Activated T-cell treated with anti-CD3 and anti-CD28 coated beads, Interleukin-2, amount 50 U/mL, for 24 hours (primary cell): ENCODE results near the gene TDRD12.
"Not testable (repeated sequence)": the region's sequence is repeated elsewhere in the genome, so short reads cannot be mapped to it uniquely, and the experiment has no call there.

Source experiments
- DNase-seq: peaks from one replicate; pipeline ENCODE4 v3.0.0-alpha.2; 2020
- H3K27ac Mint-ChIP-seq: 2 replicates; pipeline ENCODE4 v1.8.0; 2020; ENCODE audit warnings: mild to moderate bottlenecking, mixed read lengths
- H3K27me3 Mint-ChIP-seq: 2 replicates; pipeline ENCODE4 v1.8.0; 2020; ENCODE audit warnings: mixed read lengths
- H3K36me3 Mint-ChIP-seq: 2 replicates; pipeline ENCODE4 v1.8.0; 2020; ENCODE audit warnings: low read depth, mixed read lengths
- H3K4me1 Mint-ChIP-seq: 2 replicates; pipeline ENCODE4 v1.8.0; 2020; ENCODE audit warnings: low read depth, mixed read lengths
- H3K4me3 Mint-ChIP-seq: 2 replicates; pipeline ENCODE4 v1.8.0; 2020; ENCODE audit warnings: mild to moderate bottlenecking, moderate library complexity, mixed read lengths
- H3K9me3 Mint-ChIP-seq: 2 replicates; pipeline ENCODE4 v1.8.0; 2020; ENCODE audit warnings: mixed read lengths

The TDRD12 gene

DNA sequence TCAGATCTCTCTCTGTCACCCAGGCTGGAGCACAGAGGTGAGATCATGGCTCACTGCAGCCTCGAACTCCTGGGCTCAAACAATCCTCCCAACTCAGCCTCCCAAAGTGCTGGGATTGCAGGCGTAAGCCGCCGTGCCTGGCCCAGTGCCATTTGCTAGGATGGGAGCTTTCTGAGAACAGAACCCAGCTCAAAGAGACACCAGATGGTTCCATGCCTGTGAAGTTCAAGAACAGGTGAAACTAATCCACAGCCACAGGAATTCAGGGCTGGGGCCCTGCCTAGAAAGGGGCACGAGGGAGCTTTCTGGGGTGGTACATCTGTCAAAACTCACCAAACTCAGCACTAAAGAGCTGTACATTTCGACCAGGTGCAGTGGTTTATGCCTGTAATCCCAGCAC lies 145.8 kb downstream of the TDRD12 start:
- H3K4me3 Mint-ChIP-seq, result no peak overlapping the region
- no peaks in the 10 kb centered on the region for H3K4me1 Mint-ChIP-seq
- no peak overlapping the region for H3K27ac Mint-ChIP-seq
- H3K27me3 Mint-ChIP-seq, result no peaks in the 10 kb centered on the region
- no peaks in the 10 kb centered on the region for H3K36me3 Mint-ChIP-seq
- no peak for DNase-seq
- H3K9me3 Mint-ChIP-seq, result no peaks in the 10 kb centered on the region

DNA sequence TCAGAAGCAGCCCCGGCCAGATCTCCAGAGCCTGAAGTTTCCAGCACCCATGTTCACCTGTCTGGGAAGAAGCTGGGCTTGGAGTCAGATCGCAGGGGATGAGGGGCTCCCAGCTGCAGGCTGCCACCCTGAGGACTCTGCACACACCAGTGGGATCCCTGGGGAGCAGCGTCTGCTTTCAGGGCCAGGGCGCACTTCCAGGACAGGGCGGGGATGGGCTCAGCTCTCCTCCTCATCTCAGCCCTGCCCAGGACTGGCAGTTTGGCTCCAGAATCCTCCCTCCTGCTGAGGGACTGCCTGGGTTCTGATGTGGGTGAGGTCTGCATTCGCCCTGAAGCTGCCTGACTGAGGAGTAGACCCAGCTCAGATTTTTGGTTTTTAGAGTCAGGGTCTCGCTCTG lies 146.5 kb downstream of the TDRD12 start:
- Mint-ChIP-seq H3K4me1 (no peaks in the 10 kb centered on the region), H3K36me3 (no peaks in the 10 kb centered on the region), H3K4me3 (no peak overlapping the region), H3K27me3 (no peaks in the 10 kb centered on the region), H3K9me3 (no peaks in the 10 kb centered on the region), H3K27ac (no peak overlapping the region)
- no peak for DNase-seq

DNA sequence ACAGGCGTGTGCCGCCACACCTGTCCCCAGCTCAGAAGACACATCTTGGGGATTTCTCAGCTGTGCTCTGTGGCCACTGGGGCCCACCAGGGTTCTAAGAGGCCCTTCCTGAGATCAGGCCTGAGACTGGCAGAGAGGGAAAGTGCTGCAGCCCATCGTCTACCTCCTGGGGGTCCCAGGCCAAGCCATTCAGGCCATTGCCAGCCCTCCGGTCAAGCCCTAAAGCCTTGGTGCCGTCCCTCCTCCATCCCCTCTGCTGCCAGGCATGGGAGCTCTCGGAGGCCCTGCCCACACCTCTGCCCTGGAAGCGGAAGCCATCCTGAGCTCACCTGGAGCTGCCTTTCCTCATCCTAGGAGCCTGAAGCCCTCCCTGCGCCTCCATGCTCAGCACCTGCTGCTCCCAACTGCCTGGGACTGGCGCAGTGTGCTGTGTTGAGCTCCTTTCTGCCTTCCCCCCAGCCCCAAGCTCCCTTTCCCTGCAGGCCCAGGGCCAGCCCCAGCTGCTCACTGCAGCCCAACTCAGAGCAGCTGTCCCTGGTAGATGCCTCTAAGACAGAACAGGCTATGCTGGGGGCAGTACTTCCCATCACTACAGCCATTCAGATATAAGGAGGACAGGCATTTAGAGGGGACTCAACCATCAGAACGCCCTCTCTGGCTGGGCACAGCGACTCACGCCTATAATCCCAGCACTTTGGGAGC lies 147.1 kb downstream of the TDRD12 start:
- H3K27me3 Mint-ChIP-seq, result no peaks in the 10 kb centered on the region
- H3K27ac Mint-ChIP-seq, result no peak overlapping the region
- H3K4me3 Mint-ChIP-seq, result no peak overlapping the region
- no peak for DNase-seq
- H3K9me3 Mint-ChIP-seq, result no peaks in the 10 kb centered on the region
- H3K4me1 Mint-ChIP-seq, result no peaks in the 10 kb centered on the region
- no peaks in the 10 kb centered on the region for H3K36me3 Mint-ChIP-seq

DNA sequence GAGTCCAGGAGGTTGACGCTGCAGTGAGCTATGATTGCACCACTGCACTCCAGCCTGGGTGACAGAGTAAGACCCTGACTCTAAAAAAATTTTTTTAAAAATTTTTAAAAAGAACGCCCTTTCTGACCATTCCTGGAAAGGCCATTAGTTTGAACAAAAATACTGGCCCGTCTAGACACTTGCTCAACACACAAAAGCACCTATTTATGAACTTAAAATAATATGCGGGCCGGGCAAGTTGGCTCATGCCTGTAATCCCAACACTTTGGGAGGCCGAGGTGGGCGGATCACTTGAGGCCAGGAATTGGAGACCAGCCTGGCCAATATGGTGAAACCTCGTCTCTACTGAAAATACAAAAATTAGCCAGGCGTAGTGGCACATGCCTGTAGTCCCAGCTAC lies 147.9 kb downstream of the TDRD12 start:
- H3K27ac Mint-ChIP-seq, H3K27me3 Mint-ChIP-seq, DNase-seq, H3K4me3 Mint-ChIP-seq, H3K4me1 Mint-ChIP-seq, H3K9me3 Mint-ChIP-seq, H3K36me3 Mint-ChIP-seq: not testable (repeated sequence)

DNA sequence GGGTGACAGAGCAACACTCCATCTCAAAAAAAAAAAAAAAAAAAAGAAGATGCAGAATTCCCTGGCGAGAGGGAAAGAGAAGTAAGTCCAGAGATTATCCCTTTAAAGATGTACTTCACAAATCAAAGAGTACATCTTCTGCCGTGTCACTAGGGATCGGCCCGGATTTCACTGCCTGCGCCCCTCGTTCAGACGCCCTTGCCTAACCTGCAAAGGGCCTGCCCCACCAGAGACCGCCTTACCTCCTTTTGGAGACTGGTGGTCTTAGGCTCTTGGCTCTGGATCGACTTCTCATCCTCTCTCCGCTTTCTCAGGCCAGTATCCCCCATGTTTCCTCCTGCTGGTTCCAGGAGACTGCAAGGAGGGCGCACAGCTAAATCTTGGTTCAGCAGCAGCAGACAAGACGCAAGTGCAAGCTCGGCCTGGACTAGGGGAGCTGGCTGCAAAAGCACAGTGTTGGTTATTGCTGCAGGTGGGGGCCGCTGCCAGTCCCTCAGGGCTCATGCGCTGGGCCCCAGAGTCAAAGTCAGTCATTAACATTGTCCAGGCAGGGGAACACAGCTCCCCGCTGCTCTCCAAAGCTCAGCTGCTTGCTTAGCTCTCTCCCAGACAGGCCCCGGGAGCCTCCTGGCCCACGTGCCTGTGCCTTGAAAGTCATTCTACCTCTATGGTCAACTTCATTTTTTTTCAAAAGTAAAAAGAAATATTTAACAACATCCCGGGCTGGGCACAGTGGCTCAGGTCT lies 148.8 kb downstream of the TDRD12 start:
- no peaks in the 10 kb centered on the region for H3K9me3 Mint-ChIP-seq

DNA sequence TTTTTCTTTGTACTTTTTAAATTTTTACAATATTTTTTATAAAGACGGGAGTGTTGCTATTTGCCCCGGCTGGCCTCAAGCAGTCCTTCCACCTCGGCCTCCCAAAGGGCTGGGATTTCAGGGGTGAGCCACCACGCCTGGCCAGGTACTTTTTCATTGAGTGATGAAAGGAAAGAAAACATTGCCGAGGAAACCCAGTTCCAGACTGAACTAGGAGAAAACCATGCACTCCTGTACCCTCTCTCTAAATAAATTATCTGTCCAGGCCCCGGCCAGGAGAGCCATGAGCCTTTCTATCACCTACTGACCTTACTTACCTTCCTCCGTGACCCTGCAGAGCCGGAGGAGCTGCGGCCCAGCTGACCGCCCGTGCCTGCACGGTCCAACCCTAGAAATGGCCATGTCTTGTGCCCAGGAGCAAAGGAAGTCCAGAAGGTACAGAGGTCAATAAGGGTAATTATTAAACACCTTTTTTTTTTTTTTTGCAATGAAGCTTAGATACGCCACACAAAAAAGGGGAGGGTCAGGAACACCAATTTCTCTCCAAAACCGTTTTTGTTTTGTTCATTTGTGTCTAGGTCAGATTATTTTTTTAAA lies 149.9 kb downstream of the TDRD12 start, which contains the start of gene SLC7A9:
Gene SLC7A9 (minus strand): TSS at position 399 of the 597 bp plus-strand sequence. CDS start 1,233 bp downstream, outside the sequence.
- no peak within 1 kb of the TSS for H3K4me3 Mint-ChIP-seq
- no peak for DNase-seq
- H3K4me1 Mint-ChIP-seq, result peaks cover 7% of the 10 kb centered on the region
- H3K9me3 Mint-ChIP-seq, result no peaks in the 10 kb centered on the region
- no peaks in the 10 kb centered on the region for H3K27me3 Mint-ChIP-seq
- no peaks in the 10 kb centered on the region for H3K36me3 Mint-ChIP-seq
- no peak within 1 kb of the TSS for H3K27ac Mint-ChIP-seq

More for the DNA sequence above, 148.8 kb downstream of the TDRD12 start:
- no peaks in the 10 kb centered on the region for H3K36me3 Mint-ChIP-seq
- H3K4me1 Mint-ChIP-seq, result peaks cover 2% of the 10 kb centered on the region
- H3K27ac Mint-ChIP-seq, result no peak overlapping the region
- no peak overlapping the region for H3K4me3 Mint-ChIP-seq
- H3K27me3 Mint-ChIP-seq, result no peaks in the 10 kb centered on the region
- no peak for DNase-seq

DNA sequence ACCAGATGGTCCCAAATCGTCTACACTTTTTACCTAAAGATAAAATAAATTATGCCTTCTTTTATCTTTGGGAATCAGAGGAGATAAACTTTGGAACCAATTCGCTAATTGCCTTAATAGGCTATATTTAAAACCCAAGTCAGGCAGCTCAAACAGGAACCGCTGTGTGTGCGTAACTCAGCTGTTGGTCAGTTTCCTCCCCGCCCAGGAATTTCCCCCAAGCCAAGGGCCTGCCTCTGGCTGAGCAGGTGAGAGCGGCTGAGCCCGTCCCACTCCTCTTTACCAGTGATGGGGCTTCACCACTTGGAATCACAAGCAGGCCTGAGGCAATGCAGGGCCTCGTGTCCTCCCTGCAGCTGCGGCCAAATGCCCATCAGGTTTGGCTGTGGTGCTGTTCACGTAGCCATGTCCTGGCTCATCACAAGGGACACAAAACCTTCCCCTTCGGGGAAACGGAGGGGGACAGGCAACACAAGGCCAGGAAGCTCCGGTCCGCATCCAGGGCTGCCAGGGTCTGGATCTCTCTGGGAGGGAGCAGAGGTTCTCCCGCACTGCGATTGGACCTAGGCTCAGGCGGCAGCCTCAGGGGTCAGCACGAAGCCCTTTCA lies 150.5 kb downstream of the TDRD12 start:
- Mint-ChIP-seq H3K36me3 (no peaks in the 10 kb centered on the region), H3K9me3 (no peaks in the 10 kb centered on the region), H3K27me3 (no peaks in the 10 kb centered on the region), H3K4me3 (no peak overlapping the region), H3K4me1 (peaks cover 7% of the 10 kb centered on the region), H3K27ac (no peak overlapping the region)
- DNase-seq, result no peak

DNA sequence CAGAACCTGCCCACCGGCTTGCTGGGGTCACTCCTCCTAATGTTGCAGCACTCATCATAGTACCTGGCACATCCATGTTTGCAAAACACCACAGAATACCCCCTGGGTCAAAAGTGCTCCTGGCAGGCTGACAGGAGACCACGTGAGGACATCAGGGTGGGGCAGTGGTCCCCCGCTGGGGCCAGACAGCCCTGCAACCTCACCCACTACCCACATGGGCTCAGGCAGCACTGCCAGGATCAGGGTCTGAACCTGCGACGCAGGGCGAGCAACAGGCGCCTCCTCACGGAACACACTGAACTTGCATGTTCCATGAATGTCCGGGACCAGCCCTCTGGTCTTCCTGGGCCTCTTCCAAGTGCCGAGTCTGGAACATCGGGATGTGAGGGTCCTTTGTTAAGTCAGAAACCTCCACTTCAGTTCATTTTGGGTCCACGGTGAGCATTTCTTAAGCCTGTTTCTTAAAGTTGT lies 151.4 kb downstream of the TDRD12 start:
- no peak overlapping the region for H3K4me3 Mint-ChIP-seq

DNA sequence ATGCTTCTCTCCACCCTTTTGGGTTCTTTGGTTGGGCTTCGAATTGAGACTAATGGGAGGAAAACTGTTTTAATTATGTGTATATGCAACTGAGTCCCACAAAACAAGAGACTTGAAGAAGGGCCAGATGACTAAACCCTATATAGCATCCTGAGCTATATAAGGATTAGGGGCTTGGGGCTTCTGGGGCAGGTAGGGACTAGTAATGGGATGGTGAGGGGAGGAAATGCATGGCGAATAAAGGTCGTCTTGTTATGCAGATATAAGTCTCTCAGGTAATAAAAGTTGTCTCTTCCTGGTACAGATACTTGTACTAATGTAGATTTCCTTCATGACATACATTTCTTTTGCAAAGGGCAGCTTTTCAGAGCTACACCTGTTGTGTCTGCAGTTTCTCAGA lies 152.8 kb downstream of the TDRD12 start:
- Mint-ChIP-seq H3K36me3 (no peaks in the 10 kb centered on the region), H3K27ac (no peak overlapping the region)

More for the DNA sequence above, 151.4 kb downstream of the TDRD12 start:
- no peaks in the 10 kb centered on the region for H3K9me3 Mint-ChIP-seq
- H3K27ac Mint-ChIP-seq, result no peak overlapping the region
- H3K36me3 Mint-ChIP-seq, result no peaks in the 10 kb centered on the region
- no peaks in the 10 kb centered on the region for H3K27me3 Mint-ChIP-seq
- H3K4me1 Mint-ChIP-seq, result peaks cover 7% of the 10 kb centered on the region
- DNase-seq, result no peak

DNA sequence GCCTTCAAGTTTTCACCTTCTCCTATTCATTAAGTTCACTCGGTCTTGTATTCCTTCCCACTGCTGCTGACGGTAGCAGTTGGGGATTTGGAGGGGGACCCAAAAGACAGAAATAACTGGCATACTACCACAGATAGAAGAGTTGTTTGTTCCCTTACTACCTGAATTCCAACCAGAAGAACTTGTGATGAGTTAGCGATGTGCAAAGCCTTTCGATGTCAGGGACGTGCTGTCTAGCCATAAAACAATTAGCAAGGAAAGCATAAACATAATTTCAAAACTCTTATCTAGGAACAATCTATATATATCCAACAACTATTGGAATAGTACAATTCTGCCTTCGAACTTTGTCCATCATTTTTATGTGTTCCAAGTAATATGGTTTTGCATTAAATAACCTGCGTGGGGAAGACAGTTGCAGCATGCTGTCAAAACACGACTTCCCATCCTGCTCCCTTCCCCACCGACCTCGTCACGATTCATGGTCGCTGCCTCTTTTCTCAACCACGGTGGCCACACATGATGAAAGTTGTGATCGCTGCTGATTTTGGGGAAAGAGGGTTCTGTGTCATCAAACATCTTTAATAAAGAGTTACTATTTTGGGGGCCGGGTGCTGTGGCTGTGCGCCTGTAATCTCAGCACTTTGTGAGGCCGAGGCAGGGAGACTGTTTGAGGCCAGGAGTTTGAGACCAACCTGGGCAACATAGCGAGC lies 153.8 kb downstream of the TDRD12 start:
- DNase-seq, result no peak
- Mint-ChIP-seq H3K27me3 (no peaks in the 10 kb centered on the region), H3K9me3 (no peaks in the 10 kb centered on the region), H3K27ac (no peak overlapping the region), H3K4me1 (peaks cover 7% of the 10 kb centered on the region), H3K4me3 (no peak overlapping the region), H3K36me3 (peaks cover 5% of the 10 kb centered on the region)

More for the DNA sequence above, 152.8 kb downstream of the TDRD12 start:
- H3K9me3 Mint-ChIP-seq, result no peaks in the 10 kb centered on the region
- no peaks in the 10 kb centered on the region for H3K27me3 Mint-ChIP-seq
- no peak overlapping the region for H3K4me3 Mint-ChIP-seq
- H3K4me1 Mint-ChIP-seq, result peaks cover 7% of the 10 kb centered on the region
- no peak for DNase-seq

DNA sequence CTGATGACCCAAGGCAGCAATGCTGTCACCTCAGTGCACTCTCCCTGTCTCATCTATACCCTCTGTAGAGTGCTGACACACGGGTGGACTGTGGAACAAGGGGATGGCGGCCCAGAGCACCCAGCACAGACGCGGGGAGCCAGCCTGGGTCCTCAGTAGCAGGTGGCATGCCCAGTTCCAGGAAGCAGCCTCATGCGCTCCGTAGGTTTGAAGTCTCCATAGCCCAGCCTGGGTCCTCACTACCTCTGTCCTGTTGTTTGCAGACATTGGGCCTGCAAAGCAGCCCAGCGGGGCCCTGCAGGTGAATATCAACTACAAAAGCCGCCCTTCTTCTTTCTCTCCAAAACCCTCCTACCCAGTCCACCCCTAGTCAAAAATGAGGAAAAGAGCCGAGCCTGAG lies 155.0 kb downstream of the TDRD12 start:
- Mint-ChIP-seq H3K4me1 (peaks cover 7% of the 10 kb centered on the region), H3K36me3 (peaks cover 12% of the 10 kb centered on the region), H3K4me3 (no peak overlapping the region), H3K27me3 (no peaks in the 10 kb centered on the region), H3K9me3 (no peaks in the 10 kb centered on the region), H3K27ac (no peak overlapping the region)
- no peak for DNase-seq

DNA sequence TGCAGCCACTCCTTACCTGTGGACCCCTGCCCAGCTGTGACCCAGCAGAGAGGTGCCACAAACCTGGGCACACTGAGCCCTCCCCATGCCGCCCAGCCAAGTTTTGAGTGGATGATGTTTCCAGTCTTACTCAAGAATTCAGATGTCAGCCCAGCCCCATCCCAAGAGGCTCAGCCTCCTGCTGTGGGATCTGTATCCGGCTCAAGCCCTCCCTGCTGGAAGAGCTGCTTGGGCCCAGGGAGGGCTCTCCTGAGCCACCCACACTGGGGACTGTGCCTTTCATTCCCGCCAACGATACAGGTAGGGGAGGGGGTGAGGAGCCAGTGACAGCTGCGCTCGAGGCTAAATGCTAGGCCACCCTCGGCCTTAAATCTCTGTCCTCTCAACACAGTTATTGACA lies 155.9 kb downstream of the TDRD12 start:
- DNase-seq, result no peak
- Mint-ChIP-seq H3K9me3 (no peaks in the 10 kb centered on the region), H3K36me3 (peaks cover 15% of the 10 kb centered on the region), H3K27ac (no peak overlapping the region), H3K4me3 (no peak overlapping the region), H3K4me1 (peaks cover 7% of the 10 kb centered on the region), H3K27me3 (no peaks in the 10 kb centered on the region)

DNA sequence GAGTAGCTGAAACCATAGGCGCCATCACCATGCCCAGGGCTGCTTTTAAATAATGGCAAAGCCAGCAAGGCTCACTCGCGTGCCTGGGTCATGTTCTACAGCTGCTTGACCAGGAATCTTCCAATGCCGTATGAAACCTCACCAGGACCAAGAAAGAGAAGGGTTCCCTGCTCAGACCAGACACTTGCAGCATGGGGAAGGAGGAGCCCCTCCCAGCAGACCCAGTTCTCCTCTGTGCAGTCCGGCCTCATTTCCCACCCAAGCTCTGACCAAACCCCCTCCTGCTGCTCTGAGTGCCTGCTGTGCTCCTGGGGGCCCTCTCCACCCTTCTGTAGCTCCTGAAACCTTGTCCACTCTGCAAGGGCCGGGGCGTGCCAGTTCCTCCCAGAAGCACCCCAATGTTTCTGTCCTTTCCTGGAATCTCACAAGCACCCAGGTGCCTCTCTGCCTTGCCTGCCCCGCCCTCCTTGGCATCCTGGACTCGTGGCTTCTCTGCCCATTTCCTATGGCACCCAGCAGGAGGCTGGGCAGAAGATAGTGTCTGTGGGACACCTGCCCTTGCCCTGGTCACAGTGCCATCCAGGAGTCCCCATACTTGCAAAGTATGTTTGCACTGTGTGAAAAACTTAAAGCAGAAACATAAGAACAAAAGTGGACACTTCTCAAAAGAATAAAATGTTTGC lies 156.8 kb downstream of the TDRD12 start:
- H3K27ac Mint-ChIP-seq, result no peak overlapping the region
- DNase-seq, result no peak
- H3K36me3 Mint-ChIP-seq, result peaks cover 15% of the 10 kb centered on the region
- H3K9me3 Mint-ChIP-seq, result no peaks in the 10 kb centered on the region
- H3K4me3 Mint-ChIP-seq, result no peak overlapping the region
- H3K27me3 Mint-ChIP-seq, result no peaks in the 10 kb centered on the region
- H3K4me1 Mint-ChIP-seq, result peaks cover 7% of the 10 kb centered on the region

DNA sequence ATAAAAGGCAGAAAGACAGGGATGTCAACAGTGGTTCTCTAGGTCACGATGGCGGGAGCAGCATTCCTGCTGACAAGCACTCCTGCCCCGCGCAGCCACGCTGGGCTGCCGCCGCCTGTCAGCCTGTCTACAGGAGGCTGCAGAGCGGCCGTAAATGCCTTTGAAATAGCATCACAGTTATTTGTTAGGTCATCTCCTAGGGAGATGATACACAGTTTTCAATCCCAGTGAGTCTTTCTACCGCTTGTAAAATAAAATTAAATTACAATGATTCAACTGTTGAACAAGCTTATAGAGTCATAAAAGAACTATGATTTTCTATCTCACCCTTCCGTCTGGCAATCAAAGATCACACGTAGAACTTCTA lies 157.3 kb downstream of the TDRD12 start:
- H3K36me3 Mint-ChIP-seq, result peaks cover 15% of the 10 kb centered on the region
- no peaks in the 10 kb centered on the region for H3K9me3 Mint-ChIP-seq
- no peak overlapping the region for H3K4me3 Mint-ChIP-seq
- H3K27ac Mint-ChIP-seq, result no peak overlapping the region
- H3K4me1 Mint-ChIP-seq, result peaks cover 7% of the 10 kb centered on the region
- no peak for DNase-seq
- no peaks in the 10 kb centered on the region for H3K27me3 Mint-ChIP-seq
